GM06990 (cell line): ENCODE data around the gene NHERF2.

Experiments used
- DNase-seq: peaks from one replicate; pipeline ENCODE4 v3.0.0-alpha.2; 2011; ENCODE audit not compliant: insufficient read length; ENCODE audit errors: extremely low read depth
- H3K27me3 ChIP-seq: replicated peaks from 2 replicates; pipeline ENCODE4 v1.6.0; 2011; ENCODE audit warnings: low read length; ENCODE audit not compliant: control insufficient read depth, insufficient read depth
- H3K36me3 ChIP-seq: 2 replicates; pipeline ENCODE4 v1.5.1; 2011; ENCODE audit warnings: low read length; ENCODE audit not compliant: control insufficient read depth, insufficient read depth
- H3K4me3 ChIP-seq: replicated peaks from 2 replicates; pipeline ENCODE4 v1.5.1; 2011; ENCODE audit warnings: low read depth, mild to moderate bottlenecking, control low read depth, low read length
- CTCF ChIP-seq: IDR thresholded peaks from 2 replicates; pipeline ENCODE4 v1.5.1; 2011; ENCODE audit warnings: low read length, control low read depth, mild to moderate bottlenecking, inconsistent platforms; ENCODE audit not compliant: insufficient read depth, poor library complexity, severe bottlenecking

NHERF2 gene

GRCh38 chr16:2070576-2071453 is 44.1 kb downstream of the NHERF2 start:
- H3K36me3 ChIP-seq: peaks cover 31% of the 10 kb centered on the region
- TF ChIP-seq CTCF: no peak
- no peak for DNase-seq
- H3K4me3 ChIP-seq: no peak overlapping the region
- no peaks in the 10 kb centered on the region for H3K27me3 ChIP-seq

GRCh38 chr16:2071454-2072202 is 44.9 kb downstream of the NHERF2 start:
- no peak overlapping the region for H3K4me3 ChIP-seq
- no peaks in the 10 kb centered on the region for H3K27me3 ChIP-seq
- TF ChIP-seq CTCF: no peak
- DNase-seq: no peak
- peaks cover 30% of the 10 kb centered on the region for H3K36me3 ChIP-seq

- Histone ChIP-seq H3K36me3 (peaks cover 30% of the 10 kb centered on the region), H3K4me3 (no peak overlapping the region), H3K27me3 (no peaks in the 10 kb centered on the region)
- no peak for DNase-seq
- TF ChIP-seq CTCF: no peak
Observed at GRCh38 chr16:2072926-2073325, 46.2 kb downstream of the NHERF2 start.

GRCh38 chr16:2074071-2074470 is 47.4 kb downstream of the NHERF2 start:
- no peak for DNase-seq
- Histone ChIP-seq H3K36me3 (peaks cover 31% of the 10 kb centered on the region), H3K4me3 (no peak overlapping the region), H3K27me3 (no peaks in the 10 kb centered on the region)
- no peak for TF ChIP-seq CTCF

GRCh38 chr16:2075631-2076030 is 48.9 kb downstream of the NHERF2 start:
- Histone ChIP-seq H3K4me3 (no peak overlapping the region), H3K36me3 (peaks cover 29% of the 10 kb centered on the region), H3K27me3 (no peaks in the 10 kb centered on the region)
- no peak for DNase-seq
- TF ChIP-seq CTCF: no peak
